ENCODE results near the gene WAC.
"Not testable (repeated sequence)": the region's sequence is repeated elsewhere in the genome, so short reads cannot be mapped to it uniquely, and the experiment has no call there.

The WAC gene, protein sequence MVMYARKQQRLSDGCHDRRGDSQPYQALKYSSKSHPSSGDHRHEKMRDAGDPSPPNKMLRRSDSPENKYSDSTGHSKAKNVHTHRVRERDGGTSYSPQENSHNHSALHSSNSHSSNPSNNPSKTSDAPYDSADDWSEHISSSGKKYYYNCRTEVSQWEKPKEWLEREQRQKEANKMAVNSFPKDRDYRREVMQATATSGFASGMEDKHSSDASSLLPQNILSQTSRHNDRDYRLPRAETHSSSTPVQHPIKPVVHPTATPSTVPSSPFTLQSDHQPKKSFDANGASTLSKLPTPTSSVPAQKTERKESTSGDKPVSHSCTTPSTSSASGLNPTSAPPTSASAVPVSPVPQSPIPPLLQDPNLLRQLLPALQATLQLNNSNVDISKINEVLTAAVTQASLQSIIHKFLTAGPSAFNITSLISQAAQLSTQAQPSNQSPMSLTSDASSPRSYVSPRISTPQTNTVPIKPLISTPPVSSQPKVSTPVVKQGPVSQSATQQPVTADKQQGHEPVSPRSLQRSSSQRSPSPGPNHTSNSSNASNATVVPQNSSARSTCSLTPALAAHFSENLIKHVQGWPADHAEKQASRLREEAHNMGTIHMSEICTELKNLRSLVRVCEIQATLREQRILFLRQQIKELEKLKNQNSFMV

DNA sequence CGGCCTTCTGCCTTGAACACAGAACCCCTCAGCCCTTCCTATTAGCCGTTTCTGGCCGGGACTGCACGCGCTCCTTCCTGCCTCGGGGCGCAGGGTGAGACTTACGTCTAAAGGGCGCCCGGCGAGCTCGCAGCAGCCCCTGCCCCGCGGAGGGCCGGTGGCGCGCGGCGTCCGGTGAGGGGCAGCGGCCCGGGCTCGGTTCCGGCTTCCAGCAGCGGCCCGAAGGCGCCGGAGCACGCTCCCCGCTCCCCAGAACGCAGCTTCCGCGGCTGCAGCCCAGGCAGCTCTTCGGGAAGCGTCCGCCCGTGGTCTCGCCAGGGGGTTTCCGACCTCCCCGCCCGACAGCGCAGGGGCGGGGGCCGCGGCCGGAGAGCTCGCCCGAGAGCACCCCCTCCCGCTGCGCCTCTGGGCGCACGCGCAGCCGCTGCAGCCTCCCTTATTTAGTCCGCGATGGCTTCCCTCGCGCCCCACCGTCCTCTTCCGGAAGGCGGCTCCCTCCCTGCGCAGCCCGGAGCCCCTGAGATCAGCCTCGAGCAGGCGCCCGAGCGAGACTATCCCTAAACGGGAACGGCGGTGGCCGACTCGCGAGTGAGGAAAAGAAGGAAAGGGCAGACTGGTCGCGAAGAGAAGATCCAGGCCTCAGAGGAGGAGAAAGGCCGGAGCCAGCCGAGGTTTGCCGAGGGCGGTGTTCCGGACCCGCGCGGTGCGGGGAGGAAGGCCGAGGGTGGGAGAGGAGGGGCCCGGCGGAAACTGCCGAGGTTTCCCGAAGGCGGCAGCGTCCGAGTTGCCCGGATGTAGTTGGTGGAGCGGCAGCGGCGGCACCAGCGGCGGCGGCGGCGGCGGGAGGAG is at the start of gene WAC:
Gene WAC (plus strand): TSS at position 782 of the 849 bp plus-strand sequence. CDS start 462 bp downstream, outside the sequence.
- DNase-seq, result peak; percentile 97

DNA sequence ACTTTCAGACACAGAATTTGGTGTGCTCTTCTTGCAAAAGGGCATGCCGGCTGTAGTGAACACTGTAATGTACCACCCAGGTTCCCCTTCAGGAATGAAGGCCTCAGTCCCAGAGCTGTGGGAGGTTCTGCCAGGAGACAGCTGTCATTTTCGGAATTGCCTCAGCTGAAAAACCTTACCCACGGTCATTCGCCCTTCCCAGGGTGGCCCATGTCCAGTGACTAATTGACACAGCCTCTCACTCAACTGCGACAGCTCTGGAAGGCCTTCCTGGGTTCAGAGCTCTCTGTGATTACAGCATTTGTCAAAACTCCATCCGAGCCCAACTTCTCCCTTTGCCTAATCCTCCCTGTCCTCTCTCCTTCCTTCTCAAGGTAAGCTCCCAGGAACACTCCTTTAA is 43.7 kb upstream of the WAC start:
- DNase-seq, result no peak

DNA sequence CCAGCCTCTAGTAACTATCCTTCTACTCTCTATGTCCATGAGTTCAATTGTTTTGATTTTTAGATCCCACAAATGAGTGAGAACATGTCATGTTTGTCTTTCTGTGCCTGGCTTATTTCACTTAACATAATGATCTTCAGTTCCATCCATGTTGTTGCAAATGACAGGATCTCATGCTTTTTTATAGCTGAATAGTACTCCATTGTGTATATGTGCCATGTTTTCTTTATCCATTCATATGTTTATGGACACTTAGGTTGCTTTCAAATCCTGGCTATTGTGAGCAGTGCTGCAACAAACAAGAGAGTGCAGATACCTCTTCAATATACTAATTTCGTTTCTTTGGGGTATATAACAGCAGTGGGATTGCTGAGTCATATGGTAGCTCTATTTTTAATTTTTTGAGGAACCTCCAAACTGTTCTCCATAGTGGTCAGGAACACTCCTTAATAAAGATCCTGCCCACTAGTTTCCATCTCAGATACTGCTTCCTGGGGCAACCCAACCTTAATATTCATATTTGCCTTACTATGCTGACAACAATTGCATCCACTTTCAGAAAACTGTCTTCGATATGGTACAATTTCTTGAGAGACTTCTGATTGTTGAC is 42.6 kb upstream of the WAC start:
- not testable (repeated sequence) for DNase-seq

DNA sequence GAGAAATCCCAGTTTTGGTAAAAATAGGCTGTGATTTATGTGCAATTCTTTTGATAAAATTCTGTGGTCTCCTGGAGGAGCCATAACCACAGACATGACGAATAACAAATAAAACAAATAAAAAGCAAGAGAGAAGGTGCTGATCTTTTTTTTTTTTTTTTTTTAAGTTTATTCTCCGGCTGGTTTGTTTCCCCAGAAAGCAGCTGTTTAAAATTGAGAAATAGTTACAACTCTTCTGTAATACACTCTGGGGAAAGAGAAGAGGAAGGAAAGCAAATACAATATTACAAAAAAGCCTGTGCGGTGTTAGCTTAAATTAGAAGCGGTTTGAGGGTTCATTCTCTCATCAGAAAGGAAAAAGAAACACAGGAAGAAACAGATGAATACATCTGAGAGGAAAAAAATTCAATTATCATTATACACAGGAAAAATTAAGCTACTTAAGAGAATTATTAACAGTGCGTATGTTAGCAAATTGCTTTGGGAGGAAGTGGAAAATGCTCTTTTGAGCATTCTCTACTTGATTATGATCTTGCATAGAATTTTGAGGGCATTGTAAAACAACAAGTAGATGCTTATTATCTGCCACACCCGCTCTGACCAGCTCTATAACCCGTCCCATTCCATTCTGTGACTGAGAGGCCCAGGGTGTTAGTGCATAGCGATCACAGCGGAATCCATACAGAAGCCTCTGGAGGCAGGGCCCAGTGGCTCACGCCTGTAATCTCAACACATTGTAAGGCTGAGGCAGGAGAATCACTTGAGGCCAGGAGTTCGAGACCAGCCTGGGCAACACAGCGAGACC is 40.6 kb upstream of the WAC start:
- no peak for DNase-seq

GRCh38 chr10:28494420-28494819 is 38.5 kb upstream of the WAC start:
- no peak for DNase-seq

DNA sequence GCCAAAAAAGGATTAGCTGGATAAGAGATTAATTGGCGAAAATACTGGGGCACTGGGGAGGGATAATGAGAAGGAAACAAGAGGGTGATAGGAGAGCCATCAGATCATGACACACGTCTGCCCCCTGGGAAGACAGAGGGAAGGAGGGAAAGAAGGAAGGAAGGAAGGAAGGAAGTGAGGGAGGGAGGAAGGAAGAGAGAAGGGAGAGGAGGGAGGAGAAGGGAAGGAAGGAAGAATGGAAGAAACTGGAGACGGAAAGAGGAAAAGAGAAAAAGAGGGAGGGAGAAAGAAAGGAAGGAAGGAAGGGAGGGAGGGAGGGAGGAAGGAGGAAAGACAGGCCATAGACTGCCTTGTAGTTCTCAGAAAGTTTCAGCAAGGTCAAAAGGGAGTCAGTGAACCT is 37.8 kb upstream of the WAC start:
- DNase-seq, result no peak

DNA sequence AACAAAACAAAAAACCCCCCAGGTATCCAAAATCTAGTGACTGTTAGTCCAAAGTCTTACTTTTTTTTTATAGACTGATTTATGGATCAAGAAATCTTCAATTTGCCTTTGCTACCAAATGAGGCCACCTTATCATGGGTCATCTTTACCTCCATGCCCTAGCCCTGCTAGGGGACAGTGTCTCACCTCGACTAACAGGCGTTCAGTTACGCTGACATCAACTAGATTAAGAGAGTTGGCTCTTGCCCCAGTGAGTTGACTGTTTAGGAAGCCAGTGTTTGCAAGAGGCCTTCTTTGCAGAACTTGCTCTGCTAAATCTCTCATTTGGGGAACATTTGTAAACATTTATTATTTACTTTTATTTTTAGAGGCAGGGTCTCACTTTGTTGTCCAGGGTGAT is 36.9 kb upstream of the WAC start:
- DNase-seq, result no peak

GRCh38 chr10:28496481-28496961 is 36.4 kb upstream of the WAC start:
- DNase-seq, result peak; percentile 24

DNA sequence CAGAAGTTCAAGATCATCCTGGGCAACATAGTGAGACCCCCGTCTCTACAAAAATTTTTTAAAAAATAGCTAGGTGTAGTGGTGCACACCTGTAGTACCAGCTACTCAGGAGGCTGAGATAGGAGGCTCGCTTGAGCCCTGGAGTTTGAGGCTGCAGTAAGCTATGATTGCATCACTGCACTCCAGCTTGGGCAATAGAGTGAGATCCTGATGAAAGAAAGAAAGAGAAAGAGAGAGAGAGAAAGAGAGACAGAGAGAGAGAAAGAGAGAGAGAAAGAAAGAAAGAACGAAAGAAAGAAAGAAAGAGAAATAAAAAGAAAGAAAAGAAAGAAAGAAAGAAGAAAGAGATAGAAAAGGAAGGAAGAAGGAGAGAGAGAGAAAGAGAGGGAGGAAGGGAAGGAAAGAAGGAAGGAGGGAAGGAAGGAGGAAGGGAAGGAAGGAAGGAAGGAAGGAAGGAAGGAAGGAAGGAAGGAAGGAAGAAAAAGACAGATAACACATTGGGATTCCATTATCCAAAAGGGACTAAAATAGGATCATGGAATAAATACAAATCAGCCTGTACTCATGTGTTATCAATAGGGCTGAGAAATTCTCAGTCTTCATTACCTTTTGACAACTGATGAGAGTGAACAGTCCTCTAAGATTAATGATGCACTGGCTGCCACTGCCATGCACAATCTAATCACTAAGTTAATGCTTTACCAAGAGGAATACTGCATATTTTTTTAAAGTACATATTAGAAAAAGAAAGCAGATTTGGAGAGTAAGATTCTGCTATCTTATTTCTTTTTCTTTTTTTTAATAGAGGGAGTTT is 35.4 kb upstream of the WAC start:
- no peak for DNase-seq

GRCh38 chr10:28500203-28500602 is 32.7 kb upstream of the WAC start:
- DNase-seq, result not testable (repeated sequence)

DNA sequence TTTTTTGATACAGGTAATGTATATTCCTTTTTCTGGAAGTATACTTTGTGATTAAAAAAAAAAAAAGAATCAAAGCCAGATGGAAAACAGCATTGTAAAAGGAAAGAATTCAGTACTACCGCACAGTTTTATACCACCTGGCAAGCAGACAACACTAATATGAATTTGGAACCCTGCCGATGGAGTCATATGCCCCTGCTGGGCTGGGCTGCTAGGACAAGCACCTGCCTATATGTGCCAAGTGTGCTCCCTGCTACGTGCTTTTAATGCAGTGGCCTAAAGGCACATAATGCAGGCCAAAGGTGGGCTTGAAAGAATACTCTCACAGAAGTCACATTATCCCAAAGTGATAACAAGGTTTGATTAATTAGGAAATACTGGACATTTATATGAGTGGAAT is 29.8 kb upstream of the WAC start:
- DNase-seq, result peak; percentile 89

- DNase-seq, result no peak
These were observed 27.5 kb upstream of the WAC start for GRCh38 chr10:28505359-28505959.

DNA sequence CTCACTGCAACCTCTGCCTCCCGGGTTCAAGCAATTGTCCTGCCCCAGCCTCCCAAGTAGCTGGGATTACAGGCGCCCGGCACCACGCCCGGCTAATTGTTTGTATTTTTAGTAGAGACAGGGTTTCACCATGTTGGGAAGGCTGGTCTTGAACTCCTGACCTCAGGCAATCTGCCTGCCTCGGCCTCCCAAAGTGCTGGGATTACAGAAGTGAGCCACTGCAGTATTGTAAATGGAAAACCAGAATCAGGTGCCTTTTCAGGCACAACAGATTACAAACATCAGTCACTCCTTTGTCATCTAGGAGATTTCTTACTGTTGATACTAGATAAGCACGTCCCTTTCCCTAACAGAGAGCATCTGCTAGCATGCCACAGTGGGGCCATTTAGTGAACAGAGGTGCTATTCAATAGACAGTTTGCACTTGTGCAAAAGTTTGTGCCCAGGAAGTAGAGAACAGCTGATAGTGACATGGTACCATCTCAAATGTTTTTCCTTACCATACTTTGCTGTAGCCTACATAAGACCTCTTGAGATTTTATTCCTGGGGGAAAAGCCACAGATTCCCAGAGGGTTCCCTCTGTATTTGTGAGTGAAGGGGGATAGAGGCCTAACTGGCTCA is 24.5 kb upstream of the WAC start:
- DNase-seq, result no peak

DNA sequence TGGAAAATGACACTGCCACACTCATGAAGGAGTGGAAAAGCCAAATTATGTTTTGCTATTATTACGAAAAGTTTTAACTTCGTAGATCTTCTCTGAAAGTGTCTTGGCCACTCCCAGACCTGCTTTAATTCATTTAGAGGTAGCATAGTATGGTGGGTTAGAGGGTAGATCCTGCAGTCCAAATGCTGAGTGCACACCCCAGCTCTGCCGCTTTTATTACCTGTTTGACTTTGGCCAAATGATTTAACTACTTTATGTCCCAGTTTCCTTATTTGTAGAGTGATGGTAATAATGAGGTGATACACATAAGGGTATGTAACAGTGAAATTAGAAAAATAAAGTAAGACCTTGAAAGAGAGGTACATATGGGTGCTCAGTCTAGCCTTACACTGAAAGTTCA is 23.6 kb upstream of the WAC start:
- no peak for DNase-seq

- DNase-seq, result no peak
These were observed 18.3 kb upstream of the WAC start for GRCh38 chr10:28514648-28515047.

DNA sequence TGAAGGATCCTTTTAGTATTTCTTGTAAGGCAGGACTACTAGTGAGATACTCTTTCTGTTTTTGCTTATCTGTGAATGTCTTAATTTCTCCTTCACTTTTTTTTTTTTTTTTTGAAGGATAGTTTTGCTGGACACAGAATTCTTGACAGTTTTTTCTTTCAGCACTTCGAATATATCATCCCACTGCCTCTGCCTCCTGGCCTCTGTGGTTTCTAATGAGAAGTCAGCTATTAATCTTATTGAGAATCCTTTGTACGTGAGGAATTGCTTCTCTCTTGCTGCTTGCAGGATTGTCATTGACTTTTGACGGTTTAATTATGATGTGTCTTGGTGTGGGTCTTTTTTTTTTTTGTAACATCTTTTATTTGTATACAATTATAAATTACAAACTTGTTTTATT is 12.6 kb upstream of the WAC start:
- DNase-seq, result no peak

- DNase-seq, result not testable (repeated sequence)
These were observed 12.1 kb upstream of the WAC start for GRCh38 chr10:28520828-28521227.

DNA sequence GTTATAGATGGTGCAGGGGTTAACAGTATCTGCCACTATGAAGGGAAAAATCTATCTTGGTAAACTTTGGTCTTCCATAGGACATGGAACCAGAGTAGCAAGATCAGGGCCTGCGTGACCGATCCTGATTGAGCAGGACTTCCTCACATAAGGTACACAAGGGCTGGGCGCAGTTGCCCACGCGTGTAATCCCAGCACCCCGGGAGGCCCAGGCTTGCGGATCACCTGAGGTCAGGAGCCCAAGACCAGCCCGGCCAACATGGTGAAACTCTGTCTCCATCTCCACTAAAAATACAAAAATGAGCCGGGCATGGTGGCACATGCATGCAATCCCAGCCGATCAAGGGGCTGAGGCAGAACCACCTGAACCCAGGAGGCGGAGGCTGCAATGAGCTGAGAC is 11.0 kb upstream of the WAC start:
- DNase-seq, result not testable (repeated sequence)

DNA sequence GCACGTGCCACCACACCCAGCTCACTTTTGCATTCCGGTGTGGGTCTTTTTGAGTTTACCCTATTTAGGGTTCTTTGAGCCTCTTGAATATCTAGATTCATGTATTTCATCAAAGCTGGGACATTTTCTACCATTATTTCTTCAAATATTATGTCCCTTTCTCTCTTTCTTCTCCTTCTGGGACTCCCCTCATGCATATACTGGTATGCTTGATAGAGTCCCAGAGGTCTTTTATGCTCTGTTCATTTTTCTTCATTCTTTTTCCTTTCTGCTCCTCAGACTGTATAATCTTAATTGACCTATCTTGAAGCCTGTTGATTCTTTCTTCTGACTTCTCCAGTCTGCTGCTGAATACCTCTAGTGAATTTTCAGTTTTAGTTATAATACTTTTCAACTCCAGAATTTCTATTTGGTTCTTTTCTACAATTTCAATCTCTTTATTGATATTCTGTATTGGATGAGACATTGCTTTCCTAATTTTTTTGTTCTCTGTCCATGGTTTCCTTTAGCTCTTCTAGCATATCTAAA is 9.1 kb upstream of the WAC start:
- no peak for DNase-seq

DNA sequence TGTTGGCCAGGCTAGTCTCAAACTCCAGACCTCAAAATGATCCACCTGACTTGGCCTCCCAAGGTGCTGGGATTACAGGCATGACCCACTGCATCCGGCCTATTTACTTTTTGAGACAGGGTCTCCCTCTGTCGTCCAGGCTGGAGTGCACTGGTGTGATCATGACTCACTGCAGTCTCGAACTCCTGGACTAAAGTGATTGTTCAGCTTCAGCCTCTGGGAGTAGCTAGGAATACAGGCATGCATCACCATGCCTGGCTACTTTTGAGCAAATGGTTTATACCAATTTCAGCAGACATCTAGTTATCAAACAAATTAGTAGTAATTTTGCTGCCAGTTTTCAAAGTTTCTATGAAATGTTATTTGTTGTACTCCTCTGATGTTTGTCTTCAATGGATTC is 2.2 kb upstream of the WAC start:
- no peak for DNase-seq
